Ishikawa (cell line): Measurements from ENCODE around the gene ERICH6.
A peak's percentile ranks its signal among the peaks of the same experiment; 100 is the strongest.

Source experiments
- CEBPB ChIP-seq: IDR thresholded peaks from 2 replicates; pipeline ENCODE4 v1.6.1; 2012
- CREB1 ChIP-seq: IDR thresholded peaks from 2 replicates; pipeline ENCODE4 v1.6.1; 2012; ENCODE audit warnings: low read depth
- EGR1 ChIP-seq: IDR thresholded peaks from 2 replicates; pipeline ENCODE4 v1.6.1; 2012
- EP300 ChIP-seq: IDR thresholded peaks from 2 replicates; pipeline ENCODE4 v1.6.1; 2012; ENCODE audit warnings: borderline replicate concordance
- FOXM1 ChIP-seq: IDR thresholded peaks from 2 replicates; pipeline ENCODE4 v1.6.1; 2012; ENCODE audit warnings: low read depth, borderline replicate concordance
- NFIC ChIP-seq: IDR thresholded peaks from 2 replicates; pipeline ENCODE4 v1.6.1; 2012
- RAD21 ChIP-seq: IDR thresholded peaks from 2 replicates; pipeline ENCODE4 v1.6.1; 2012; ENCODE audit warnings: low read depth
- TAF1 ChIP-seq: IDR thresholded peaks from 2 replicates; pipeline ENCODE4 v1.6.1; 2012; ENCODE audit warnings: low read depth, mild to moderate bottlenecking
- TCF12 ChIP-seq: IDR thresholded peaks from 2 replicates; pipeline ENCODE4 v1.6.1; 2012; ENCODE audit warnings: low read depth
- TEAD4 ChIP-seq: IDR thresholded peaks from 2 replicates; pipeline ENCODE4 v1.6.1; 2012
- YY1 ChIP-seq: IDR thresholded peaks from 2 replicates; pipeline ENCODE4 v1.6.1; 2012; ENCODE audit warnings: low read depth
- ZBTB7A ChIP-seq: IDR thresholded peaks from 2 replicates; pipeline ENCODE4 v1.6.1; 2012; ENCODE audit warnings: low read depth
- TF ChIP-seq, protein P1 (sequence below): IDR thresholded peaks from 2 replicates; pipeline ENCODE4 v1.6.1; 2012
- TF ChIP-seq, protein P2 (sequence below): IDR thresholded peaks from 2 replicates; pipeline ENCODE4 v1.6.1; 2012
- TF ChIP-seq, protein P3 (sequence below): IDR thresholded peaks from 2 replicates; pipeline ENCODE4 v1.6.1; 2012; ENCODE audit warnings: low read depth, mild to moderate bottlenecking

The ERICH6 gene

DNA sequence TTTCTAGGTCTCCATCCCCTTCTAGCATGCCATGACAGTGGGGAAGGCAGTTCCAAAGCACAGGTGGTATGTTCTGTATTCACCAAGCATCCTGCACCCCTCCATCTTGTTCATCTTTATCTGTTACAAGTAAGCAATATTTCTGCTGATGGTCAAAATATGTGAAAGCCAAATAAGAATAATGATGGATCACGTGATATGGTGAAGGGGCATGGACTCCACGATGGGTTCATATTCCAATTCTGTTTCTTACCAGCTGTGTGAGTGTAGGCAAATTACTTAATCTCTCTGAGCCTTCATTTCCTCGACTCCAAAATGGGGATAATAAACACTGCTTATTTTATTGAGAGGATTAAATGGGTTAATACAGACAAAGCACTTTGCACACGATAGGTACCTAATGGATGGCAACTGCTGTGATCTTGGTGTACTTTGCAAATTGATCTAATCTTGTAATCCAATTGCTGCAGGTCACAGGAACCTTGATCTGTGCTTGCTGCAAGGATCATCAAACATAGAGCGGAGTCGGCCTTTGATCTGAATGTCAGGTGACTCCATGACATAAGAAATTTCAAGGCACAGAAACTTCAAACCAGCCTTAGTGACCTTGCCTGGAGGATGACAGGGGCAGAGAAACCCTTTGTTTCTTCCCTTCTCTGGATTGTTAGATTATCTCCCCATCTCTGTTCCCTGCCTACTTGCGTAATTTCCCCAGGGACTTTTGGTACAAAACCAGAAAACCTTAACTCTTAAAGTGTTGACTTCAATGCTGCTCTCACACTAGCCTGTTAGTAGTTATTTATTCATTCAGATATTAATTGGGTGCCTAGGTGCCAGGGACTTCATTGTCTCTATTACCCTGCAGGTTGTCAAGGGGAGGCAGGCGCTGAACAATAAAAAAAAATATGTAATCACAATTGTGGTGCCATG lies 33.4 kb upstream of the ERICH6 start:
- TF ChIP-seq TAF1 (no peak), EGR1 (no peak), CEBPB (0 out of 2 replicates have a peak, but pooled peaks have one; percentile 2), TEAD4 (no peak)

DNA sequence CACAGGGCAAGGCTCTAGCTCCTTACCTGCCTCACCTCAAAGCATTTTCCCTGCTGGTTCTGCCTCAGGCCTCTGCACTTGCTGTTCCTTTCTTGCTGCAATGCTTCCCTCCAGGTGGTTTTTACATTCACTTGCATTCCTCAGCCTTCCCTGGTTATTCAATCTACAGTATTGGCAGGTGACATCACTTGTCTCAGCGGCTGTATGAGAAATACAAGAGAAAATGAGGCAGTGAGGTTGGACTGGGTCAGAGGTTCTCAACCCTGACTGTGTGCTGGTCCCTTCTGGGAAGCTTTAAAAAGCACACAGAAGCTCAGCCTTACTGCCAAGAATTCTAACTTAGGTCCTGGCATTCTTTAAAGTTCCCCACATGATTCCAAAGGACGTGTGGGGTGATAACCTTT lies 32.6 kb upstream of the ERICH6 start:
- TF ChIP-seq ZBTB7A (no peak), TAF1 (no peak), RAD21 (no peak), TEAD4 (no peak), NFIC (no peak), TCF12 (no peak), EP300 (no peak), CEBPB (no peak), FOXM1 (no peak)
- TF ChIP-seq, protein P1, sequence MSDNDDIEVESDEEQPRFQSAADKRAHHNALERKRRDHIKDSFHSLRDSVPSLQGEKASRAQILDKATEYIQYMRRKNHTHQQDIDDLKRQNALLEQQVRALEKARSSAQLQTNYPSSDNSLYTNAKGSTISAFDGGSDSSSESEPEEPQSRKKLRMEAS, result no peak
- TF ChIP-seq, protein P2, sequence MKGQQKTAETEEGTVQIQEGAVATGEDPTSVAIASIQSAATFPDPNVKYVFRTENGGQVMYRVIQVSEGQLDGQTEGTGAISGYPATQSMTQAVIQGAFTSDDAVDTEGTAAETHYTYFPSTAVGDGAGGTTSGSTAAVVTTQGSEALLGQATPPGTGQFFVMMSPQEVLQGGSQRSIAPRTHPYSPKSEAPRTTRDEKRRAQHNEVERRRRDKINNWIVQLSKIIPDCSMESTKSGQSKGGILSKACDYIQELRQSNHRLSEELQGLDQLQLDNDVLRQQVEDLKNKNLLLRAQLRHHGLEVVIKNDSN, result no peak
- TF ChIP-seq, protein P3, sequence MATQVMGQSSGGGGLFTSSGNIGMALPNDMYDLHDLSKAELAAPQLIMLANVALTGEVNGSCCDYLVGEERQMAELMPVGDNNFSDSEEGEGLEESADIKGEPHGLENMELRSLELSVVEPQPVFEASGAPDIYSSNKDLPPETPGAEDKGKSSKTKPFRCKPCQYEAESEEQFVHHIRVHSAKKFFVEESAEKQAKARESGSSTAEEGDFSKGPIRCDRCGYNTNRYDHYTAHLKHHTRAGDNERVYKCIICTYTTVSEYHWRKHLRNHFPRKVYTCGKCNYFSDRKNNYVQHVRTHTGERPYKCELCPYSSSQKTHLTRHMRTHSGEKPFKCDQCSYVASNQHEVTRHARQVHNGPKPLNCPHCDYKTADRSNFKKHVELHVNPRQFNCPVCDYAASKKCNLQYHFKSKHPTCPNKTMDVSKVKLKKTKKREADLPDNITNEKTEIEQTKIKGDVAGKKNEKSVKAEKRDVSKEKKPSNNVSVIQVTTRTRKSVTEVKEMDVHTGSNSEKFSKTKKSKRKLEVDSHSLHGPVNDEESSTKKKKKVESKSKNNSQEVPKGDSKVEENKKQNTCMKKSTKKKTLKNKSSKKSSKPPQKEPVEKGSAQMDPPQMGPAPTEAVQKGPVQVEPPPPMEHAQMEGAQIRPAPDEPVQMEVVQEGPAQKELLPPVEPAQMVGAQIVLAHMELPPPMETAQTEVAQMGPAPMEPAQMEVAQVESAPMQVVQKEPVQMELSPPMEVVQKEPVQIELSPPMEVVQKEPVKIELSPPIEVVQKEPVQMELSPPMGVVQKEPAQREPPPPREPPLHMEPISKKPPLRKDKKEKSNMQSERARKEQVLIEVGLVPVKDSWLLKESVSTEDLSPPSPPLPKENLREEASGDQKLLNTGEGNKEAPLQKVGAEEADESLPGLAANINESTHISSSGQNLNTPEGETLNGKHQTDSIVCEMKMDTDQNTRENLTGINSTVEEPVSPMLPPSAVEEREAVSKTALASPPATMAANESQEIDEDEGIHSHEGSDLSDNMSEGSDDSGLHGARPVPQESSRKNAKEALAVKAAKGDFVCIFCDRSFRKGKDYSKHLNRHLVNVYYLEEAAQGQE, result no peak

DNA sequence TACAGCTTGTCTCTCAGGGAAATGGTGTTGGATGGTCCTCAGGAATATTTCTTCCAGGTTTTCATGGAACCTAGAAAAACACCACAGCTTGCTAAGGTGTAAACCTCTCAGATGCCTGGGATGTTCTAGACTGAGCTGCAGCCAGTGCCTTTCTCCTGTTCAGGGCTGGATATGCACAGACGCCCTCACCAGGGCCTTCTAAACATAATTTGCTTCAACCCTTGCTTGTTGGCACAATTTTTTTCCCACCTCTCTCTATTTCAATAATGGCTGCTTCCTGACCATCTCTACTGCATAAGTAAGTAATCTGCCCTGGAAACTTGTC lies 31.0 kb upstream of the ERICH6 start:
- TF ChIP-seq, protein P3, result no peak
- no peak for TF ChIP-seq TAF1

DNA sequence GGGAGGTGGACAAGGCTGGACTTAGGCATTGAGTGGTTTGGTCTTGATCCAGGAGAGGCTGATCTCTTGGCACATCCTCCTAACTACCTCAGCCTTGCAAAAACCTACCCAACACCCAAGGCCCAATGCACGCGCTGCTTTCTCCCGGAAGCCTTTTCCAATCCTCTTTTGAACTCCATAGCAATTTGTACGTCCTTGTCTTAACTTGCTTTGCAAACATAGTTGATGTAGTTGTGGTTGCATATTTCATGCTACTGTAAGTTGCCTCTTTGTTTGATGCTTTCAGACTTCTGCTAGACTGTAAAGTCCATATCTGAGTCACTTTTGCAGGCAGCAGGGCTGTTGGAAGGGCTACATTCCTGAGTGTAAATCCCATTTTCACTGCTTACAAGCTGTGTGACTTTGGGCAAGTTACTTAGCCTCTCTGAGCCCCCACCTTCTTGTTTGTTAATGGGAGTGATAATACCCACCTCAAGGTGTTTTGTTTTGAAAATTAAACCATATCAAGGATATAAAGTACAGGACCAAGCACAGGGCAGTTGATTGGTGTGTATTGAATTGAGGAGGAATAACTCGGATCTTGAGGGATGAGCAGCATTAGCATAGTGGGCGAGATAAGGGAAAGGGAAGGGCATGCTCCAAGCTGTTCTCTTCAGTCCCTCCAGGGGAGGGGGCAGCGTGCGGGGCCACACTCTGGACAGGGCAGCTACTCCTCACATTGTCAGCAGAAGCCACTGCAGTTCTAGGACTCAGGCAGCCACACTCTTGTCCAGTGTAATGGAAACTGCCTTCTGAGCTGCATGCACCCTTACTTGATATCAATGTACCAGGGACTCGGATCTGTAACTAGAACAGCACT lies 30.4 kb upstream of the ERICH6 start:
- TF ChIP-seq, protein P3, result no peak
- TF ChIP-seq CEBPB (no peak), FOXM1 (no peak), YY1 (no peak), TAF1 (no peak), EP300 (no peak), RAD21 (no peak), EGR1 (no peak), TEAD4 (no peak), NFIC (no peak), CREB1 (no peak), ZBTB7A (no peak), TCF12 (no peak)
- TF ChIP-seq, protein P1, result no peak
- TF ChIP-seq, protein P2, result no peak
